Measurements from ENCODE around the gene PPP1R14B.
"Not testable (repeated sequence)": the region's sequence is repeated elsewhere in the genome, so short reads cannot be mapped to it uniquely, and the experiment has no call there.

PPP1R14B gene

GRCh38 chr11:64248578-64248977, 1.8 kb upstream of the PPP1R14B start:
- no peak for DNase-seq (ENCODE audit: low read depth, low spot score)
- H3K27ac ChIP-seq = no peak overlapping the region

- no peak for DNase-seq (ENCODE audit: low read depth, low spot score)
Measured at GRCh38 chr11:64247729-64248531, 1.2 kb upstream of the PPP1R14B start.

DNA sequence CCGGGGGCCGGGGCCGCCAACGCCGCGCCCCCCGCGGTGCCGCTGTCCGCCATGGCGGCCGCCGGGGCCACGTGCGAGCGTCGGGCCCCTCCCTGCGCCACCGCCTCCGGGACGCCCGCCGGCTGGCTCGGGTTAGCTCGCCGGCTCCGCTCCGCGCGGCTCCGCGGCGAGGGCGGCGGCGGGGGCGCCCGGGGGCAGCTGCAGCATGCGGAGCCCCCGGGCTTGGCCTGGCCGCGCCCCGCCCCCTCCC, 197 bp downstream of the PPP1R14B start:
- peak overlapping the region; percentile 99 for H3K27ac ChIP-seq

More at GRCh38 chr11:64247729-64248531, 1.2 kb upstream of the PPP1R14B start:
- H3K27ac ChIP-seq = peak overlapping the region; percentile 99

DNA sequence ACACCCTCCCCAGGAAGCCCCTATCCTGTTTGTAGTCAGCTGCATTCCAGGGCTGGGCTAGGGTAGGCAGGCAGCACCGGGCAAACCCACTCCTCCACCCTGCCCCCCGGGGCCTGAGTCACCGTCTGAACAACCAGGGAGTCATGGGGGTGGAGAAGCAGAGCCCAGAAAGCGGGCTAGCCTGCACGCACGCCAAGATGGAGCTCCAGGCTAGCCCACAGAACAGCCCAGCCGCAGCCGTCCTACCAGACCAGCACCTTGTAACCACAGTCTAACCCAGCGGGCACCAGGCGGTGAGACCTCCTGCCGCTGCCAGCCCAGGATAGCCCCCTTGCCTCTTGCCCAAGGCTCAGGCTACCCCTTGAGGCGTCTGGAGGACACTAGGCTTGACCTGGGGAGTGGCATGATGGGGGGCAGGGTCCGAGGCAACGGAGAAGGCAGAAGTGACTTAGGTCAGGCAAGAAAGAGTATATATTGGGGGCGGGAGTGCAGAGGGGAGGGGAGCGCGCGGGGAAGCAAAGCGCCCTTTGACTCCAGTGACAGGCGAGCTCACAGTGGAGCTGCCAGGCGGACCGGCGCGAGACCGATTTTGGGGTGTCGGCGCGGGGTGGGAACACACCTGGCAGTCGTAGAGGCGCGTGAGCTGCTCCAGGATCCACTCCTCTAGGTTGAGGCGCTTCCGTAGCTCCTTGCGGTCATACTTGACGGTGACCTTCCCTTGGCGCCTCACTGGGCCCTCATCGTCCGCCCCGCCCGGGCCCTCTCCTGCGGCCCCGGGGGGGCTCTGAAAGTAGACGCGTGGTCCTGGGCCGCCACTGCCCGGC, 734 bp downstream of the PPP1R14B start:
- H3K27ac ChIP-seq = peak overlapping the region; percentile 99
- DNase-seq (ENCODE audit: low read depth, low spot score) = peak; percentile 95

More for the DNA sequence above, 197 bp downstream of the PPP1R14B start:
- DNase-seq (ENCODE audit: low read depth, low spot score) = not testable (repeated sequence)

DNA sequence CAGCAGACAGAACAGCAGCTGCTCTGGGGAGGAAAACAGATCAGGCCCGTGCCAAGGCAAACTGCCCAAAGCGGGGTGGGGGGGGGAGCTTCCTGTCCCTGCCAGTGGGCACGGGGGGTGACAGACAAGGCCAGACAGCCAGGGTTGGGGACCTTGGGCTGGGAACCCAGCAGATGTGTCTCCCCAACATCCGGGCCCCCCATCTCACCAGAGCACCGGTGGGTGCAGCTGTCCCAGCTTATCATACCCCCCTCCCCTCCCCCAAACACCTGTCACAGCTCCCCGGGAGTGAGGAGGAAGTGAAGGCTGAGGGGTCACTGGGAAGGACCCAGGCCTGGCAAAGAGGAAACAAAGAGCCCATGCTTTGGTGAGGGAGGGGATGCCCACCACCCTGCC, 1.3 kb downstream of the PPP1R14B start:
- no peak for DNase-seq (ENCODE audit: low read depth, low spot score)

DNA sequence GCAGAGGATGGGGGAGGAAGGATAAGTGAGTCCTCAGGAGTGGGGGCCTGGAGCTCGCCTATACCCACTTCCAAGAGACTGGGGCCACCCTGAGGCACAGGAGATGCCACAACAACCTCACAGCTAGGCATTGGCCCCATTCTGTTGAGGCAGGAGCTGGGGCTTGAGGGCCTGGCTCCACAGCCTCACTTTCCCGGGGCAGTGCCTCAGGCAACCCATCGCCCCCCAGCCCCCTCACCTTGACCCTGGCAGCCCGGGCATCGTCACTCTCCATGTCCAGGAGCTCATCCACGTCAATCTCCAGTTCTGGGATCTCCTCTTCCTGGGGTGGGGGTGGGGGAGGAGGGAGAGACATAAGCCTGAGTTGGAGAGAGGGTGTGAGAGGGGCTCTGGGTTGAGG, 1.8 kb downstream of the PPP1R14B start:
- peak overlapping the region; percentile 99 for H3K27ac ChIP-seq
- no peak for DNase-seq (ENCODE audit: low read depth, low spot score)

More for the DNA sequence above, 1.3 kb downstream of the PPP1R14B start:
- peak overlapping the region; percentile 99 for H3K27ac ChIP-seq

DNA sequence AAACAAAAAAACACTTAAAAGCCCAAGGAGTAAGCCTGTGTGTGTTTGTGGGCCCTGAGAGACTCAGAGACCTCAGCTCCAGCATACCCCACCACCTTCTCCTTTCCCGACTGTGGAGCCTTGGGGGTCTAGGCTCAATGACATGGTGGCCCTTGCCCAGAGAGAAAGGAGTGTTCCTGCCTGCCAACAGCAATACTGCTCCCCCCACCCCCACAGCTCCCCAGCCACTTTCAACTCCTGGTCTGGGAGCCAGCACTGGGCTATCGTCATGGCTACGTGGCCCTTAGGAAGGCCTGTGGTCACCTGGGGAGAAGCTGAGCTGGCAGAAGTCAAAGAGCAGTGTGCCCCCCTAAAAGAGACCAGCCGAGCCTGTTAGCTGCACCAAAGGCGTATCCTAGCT, 2.6 kb downstream of the PPP1R14B start:
- H3K27ac ChIP-seq = peak overlapping the region; percentile 99
- no peak for DNase-seq (ENCODE audit: low read depth, low spot score)

DNA sequence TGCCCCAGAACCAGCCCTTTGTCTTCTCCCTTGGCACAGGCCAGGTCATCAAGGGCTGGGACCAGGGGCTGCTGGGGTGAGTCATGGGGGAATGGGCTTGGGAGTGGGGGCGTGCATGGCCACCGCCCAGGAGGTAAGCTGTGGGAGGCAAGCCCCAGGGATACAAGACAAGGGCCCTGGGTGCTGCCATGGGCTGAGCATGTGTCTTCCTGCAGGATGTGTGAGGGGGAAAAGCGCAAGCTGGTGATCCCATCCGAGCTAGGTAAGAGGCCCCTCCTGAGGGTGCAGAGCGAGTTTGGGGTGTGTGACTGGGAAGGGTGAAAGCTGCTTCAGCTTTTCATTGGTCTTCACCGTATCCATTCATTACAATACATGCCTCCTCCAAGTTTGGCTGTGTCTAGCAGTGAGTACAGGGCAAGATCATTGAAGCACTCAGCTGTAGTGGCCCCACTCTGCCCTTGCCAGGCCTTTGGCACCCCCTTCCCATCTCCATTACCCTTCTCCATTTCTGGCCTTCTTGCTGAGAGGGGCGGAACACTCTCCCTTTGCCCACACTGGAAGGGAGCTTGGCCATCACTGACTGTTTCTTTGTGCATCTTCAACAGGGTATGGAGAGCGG, 3.4 kb downstream of the PPP1R14B start:
- no peak for DNase-seq (ENCODE audit: low read depth, low spot score)
- H3K27ac ChIP-seq = peak overlapping the region; percentile 99

- no peak for DNase-seq (ENCODE audit: low read depth, low spot score)
- peak overlapping the region; percentile 99 for H3K27ac ChIP-seq
Measured at GRCh38 chr11:64241491-64242374, 5.0 kb downstream of the PPP1R14B start.

- DNase-seq (ENCODE audit: low read depth, low spot score) = peak; percentile 93
- peak overlapping the region; percentile 99 for H3K27ac ChIP-seq
Measured at GRCh38 chr11:64241241-64241490, 5.6 kb downstream of the PPP1R14B start.

- peak within 1 kb of the TSS; percentile 99 for H3K27ac ChIP-seq
- peak; percentile 95 for DNase-seq (ENCODE audit: low read depth, low spot score)
Measured at GRCh38 chr11:64240435-64241240, 6.1 kb downstream of the PPP1R14B start, which contains the start of gene FKBP2. Gene FKBP2 (plus strand): TSS chr11:64241095. CDS start chr11:64242388, 1,293 bp downstream.

DNA sequence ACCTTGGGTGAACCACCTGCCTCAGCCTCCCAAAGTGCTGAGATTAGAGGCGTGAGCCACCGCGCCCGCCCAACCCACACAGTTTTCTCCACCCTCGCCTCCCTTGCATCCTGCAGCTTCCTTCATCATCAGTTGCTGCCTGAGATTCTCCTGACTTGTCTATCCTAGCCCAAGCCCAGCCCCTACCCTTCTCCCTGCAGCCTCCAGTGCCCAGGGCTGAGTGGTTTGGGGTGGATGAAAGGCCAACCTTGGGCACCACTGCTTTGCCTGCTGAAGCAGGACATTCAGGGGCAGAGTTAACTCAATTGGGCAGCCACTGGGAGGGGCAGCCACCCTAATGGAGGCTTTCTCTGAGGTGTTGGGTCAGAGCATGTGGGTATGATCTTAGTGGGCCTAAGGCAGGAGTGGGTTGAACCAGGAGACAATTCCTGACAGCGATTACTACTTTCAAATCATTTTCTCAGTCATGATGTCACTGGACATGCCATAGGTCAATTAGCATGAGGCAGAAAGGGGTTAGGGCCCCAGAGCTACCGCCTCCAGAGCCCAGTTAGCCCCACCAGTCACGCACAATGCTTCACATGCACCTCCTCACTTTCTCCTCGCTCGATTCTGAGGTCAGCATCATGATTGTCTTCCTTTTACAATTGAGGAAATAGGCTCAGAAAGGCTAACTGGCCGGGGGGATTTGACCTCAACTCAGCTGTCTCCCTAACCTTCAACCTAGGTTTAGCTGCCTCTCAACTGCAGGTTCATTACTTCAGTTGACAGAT, 6.9 kb downstream of the PPP1R14B start:
- no peak for DNase-seq (ENCODE audit: low read depth, low spot score)
- peak overlapping the region; percentile 99 for H3K27ac ChIP-seq

GRCh38 chr11:64238999-64239398, 7.7 kb downstream of the PPP1R14B start:
- peak overlapping the region; percentile 99 for H3K27ac ChIP-seq
- no peak for DNase-seq (ENCODE audit: low read depth, low spot score)

GRCh38 chr11:64238076-64238475, 8.7 kb downstream of the PPP1R14B start:
- DNase-seq (ENCODE audit: low read depth, low spot score) = no peak
- peak overlapping the region; percentile 99 for H3K27ac ChIP-seq

DNA sequence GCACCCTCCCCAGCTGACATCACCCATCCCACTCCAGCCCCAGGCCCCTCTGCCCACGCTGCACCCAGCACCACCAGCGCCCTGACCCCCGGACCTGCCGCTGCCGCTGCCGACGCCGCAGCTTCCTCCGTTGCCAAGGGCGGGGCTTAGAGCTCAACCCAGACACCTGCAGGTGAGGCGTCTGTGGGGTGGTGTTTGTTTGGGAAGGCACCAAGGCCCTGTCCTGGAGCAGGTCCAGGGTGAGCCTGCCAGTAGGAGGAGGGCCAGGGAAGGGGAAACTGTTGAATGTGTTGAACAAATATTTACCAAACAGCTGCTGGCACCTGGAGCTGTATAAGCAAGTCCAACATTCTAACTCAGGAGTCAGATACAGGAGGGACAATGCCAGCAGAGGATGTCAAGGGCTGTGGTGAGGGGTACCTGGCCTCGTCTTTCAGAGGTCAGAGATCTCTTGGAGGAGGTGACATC, 9.2 kb downstream of the PPP1R14B start:
- no peak for DNase-seq (ENCODE audit: low read depth, low spot score)
- peak overlapping the region; percentile 99 for H3K27ac ChIP-seq

GRCh38 chr11:64235437-64236161, 11.1 kb downstream of the PPP1R14B start:
- H3K27ac ChIP-seq = no peak overlapping the region
- no peak for DNase-seq (ENCODE audit: low read depth, low spot score)

GRCh38 chr11:64234647-64235379, 11.9 kb downstream of the PPP1R14B start:
- DNase-seq (ENCODE audit: low read depth, low spot score) = no peak
- peak overlapping the region; percentile 12 for H3K27ac ChIP-seq

Data from epithelial cell of prostate (primary cell).